ENCODE measurements around the gene MYBPC1.

Gene MYBPC1

DNA sequence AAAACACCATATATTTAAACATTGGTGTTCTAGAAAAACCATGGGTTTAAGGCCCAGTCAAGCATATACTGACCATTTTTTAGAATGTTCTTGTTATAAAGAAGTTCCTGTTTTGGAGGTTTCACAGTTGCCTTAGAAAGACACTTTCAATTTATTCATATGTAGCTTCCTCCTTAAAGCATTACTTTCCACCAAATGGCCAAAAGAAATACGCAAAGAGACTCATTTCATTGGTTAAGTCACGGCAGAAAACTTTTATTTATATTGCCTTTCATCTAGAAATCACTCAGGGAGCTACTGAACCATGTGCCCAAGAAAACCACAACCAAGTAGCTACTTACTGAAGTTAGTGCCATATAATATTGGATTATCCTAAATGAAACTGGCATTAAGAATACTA, 40.0 kb downstream of the MYBPC1 start:
- TF ChIP-seq, protein P1, sequence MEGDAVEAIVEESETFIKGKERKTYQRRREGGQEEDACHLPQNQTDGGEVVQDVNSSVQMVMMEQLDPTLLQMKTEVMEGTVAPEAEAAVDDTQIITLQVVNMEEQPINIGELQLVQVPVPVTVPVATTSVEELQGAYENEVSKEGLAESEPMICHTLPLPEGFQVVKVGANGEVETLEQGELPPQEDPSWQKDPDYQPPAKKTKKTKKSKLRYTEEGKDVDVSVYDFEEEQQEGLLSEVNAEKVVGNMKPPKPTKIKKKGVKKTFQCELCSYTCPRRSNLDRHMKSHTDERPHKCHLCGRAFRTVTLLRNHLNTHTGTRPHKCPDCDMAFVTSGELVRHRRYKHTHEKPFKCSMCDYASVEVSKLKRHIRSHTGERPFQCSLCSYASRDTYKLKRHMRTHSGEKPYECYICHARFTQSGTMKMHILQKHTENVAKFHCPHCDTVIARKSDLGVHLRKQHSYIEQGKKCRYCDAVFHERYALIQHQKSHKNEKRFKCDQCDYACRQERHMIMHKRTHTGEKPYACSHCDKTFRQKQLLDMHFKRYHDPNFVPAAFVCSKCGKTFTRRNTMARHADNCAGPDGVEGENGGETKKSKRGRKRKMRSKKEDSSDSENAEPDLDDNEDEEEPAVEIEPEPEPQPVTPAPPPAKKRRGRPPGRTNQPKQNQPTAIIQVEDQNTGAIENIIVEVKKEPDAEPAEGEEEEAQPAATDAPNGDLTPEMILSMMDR (IDR thresholded peaks at IDR 0.05; ENCODE audit: low read depth, low read length): no peak

DNA sequence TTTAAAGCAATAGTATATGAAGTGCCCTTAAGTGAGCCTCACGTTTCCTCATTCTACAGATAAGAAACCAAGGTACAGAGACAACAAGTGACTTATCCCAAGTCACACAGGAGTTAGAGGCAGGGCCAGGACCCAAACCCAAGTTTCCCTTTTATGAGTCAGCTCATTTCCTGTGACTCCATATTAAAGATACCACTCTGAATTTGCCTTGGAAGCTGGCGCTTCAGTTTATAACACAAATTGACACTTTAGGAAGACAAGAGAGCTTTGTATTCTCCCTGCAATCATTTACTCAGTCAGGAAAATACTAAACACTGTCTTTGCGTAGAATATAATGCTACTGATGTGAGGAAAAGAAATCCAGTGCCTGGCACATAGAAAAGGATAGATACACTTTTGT, 43.2 kb downstream of the MYBPC1 start:
- no peak for DNase-seq (ENCODE audit: extremely low read depth, low read depth)
- TF ChIP-seq, protein P1 (IDR thresholded peaks at IDR 0.05; ENCODE audit: low read depth, low read length): no peak

More for the DNA sequence above, 40.0 kb downstream of the MYBPC1 start:
- no peak for DNase-seq (ENCODE audit: extremely low read depth, low read depth)

DNA sequence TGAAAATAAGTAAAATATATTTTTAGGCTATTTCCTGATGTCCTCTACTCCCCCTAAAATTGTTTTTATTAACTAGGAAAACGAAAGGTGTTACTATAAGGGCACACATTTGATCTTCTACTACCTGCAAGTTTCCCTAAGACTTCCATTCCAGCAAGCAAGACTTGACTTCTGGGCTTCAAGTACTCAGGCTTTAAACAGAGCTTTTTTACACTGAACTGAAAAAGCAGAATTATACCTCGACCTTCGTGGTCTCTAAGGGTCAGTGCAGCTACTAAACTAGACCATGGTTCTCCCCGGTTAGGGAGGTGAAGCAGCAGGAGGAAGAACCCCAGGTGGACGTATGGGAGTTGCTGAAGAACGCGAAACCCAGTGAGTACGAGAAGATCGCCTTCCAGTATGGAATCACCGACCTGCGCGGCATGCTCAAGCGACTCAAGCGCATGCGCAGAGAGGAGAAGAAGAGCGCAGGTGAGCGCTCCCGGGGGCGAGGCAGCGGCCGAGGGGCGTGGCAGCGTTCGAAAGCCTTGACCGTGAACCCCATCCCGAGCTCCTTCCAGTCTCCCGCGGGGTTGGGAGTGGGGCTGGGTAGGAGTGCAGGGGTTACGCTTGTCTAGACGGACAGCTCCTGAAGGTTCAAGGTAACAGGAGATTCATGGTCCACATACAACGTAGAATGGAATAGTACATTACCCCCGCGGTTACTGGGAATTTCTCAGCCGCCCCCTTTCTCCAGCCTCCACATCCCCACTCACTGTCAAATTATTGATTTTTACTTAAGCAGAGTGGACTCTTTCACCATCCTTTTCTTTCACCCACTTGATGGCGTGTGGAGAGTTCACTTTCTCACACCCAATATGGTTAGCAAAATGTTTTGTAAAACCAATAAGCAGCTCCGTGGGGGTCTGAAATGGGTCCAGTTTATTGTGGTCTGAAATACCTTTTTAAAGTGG, 47.6 kb downstream of the MYBPC1 start:
- DNase-seq (ENCODE audit: extremely low read depth, low read depth): no peak
- TF ChIP-seq, protein P1 (IDR thresholded peaks at IDR 0.05; ENCODE audit: low read depth, low read length): no peak

DNA sequence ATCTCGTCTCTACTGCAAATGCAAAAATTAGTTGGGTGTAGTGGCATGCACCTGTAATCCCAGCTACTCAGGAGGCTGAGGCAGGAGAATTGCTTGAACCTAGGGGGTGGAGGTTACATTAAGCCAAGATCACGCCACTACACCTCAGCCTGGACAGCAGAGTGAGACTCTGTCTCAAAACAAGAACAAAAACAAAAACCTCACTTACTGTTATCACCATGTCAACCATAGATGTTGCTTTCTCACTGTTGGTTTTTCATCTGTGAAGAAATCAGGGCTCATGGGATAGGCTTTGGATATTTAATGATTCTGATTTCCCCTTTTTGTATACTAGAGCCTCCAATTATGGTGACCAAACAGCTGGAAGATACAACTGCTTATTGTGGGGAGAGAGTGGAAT, 52.9 kb downstream of the MYBPC1 start:
- DNase-seq (ENCODE audit: extremely low read depth, low read depth): no peak

DNA sequence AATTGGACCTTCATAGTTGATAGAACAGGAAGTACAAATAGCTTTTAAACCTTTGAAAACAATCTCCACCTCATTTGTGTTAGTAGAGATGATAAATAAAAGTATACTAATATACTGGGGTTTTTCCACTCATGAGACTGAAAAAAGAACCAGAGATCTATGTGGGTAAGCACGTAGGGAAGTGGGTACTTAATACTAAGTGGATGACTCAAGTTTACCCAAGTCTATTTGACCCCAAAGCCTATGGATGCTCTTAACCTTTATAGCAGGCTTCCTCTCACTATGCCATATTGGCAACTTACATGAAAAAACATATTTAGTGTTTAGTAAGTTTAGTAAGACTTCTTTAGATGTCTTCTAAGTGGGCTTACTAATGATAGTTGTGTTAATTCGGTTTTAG, 53.4 kb downstream of the MYBPC1 start:
- no peak for DNase-seq (ENCODE audit: extremely low read depth, low read depth)
- TF ChIP-seq, protein P1 (IDR thresholded peaks at IDR 0.05; ENCODE audit: low read depth, low read length): no peak

More for the DNA sequence above, 52.9 kb downstream of the MYBPC1 start:
- TF ChIP-seq, protein P1 (IDR thresholded peaks at IDR 0.05; ENCODE audit: low read depth, low read length): no peak

DNA sequence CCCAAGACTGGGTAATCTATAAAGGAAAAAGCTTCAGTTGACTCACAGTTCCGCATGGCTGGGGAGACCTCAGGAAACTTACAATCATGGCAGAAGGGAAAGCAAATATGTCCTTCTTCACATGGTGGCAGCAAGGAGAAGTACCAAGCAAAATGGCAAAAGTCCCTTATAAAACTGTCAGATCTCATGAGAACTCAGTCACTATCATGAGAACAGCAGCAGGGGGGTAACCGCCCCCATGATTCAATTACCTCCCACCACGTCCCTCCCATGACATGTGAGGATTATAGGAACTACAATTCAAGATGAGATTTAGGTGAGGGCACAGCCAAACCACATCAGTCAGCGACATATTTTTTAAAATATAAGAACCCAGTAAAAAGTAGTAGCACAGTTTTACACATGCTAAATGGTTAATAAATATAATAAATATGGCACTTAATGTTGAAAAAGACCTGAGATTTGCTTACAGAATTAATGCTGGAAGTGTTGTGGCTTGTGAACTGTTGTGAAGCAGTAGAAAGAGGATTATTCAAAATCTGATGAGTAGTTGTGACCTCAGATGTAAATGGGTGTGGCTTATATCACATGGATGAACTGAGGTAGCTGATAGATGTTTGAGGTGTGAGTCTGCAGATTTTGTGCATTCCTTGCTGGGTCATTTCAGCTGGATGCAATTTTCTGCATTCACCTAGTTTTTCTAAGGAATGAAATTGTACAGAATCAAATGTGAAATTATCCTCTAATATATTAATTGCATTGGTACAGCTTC, 55.8 kb downstream of the MYBPC1 start:
- TF ChIP-seq, protein P1 (IDR thresholded peaks at IDR 0.05; ENCODE audit: low read depth, low read length): no peak
- DNase-seq (ENCODE audit: extremely low read depth, low read depth): no peak

DNA sequence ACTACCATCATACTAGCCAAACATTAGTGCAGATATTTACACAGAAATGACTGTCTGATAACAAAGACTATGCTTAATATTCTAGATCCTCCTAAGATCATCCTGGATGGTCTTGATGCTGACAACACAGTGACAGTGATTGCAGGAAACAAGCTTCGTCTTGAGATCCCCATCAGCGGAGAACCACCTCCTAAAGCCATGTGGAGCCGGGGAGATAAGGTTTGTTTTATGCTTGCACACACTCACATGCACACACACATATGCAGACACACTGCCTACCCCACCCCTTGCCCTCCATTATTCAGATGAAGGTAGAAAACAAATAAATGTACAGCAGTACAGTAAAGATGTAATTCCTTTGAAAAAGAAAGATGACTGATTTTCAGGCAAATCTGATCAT, 58.3 kb downstream of the MYBPC1 start:
- no peak for DNase-seq (ENCODE audit: extremely low read depth, low read depth)
- TF ChIP-seq, protein P1 (IDR thresholded peaks at IDR 0.05; ENCODE audit: low read depth, low read length): no peak

Measured in AG09319 (cell line).